Thyroid gland (tissue), 4 donors: ENCODE results near the gene TMPO. TPM values are rescaled to one million over a fixed set of nuclear protein-coding genes. Genes with fewer than 3 reads are reported as not detected.

Experiments used
- DNase-seq, 2 donors: peaks; one replicate each; pipeline ENCODE4 v3.0.0-alpha.2; 2019
- H3K27ac ChIP-seq, 3 donors: fragments of 200-600 bp; sonication (generic); 1 replicate in 2 of 3; 2 replicates in 1 of 3; pipeline ENCODE4 v1.5.1; 2016 to 2019; ENCODE audit warnings: mild to moderate bottlenecking in 1 of 3, moderate library complexity in 1 of 3
- H3K27me3 ChIP-seq: fragments of 200-600 bp; sonication (generic); one replicate; pipeline ENCODE4 v1.5.1; 2019
- H3K36me3 ChIP-seq, 2 donors: fragments of 200-600 bp; sonication (generic); one replicate each; pipeline ENCODE4 v1.5.1; 2016 to 2019
- H3K4me1 ChIP-seq, 2 donors: fragments of 200-600 bp; sonication (generic); one replicate each; pipeline ENCODE4 v1.5.1; 2017 to 2019
- H3K4me3 ChIP-seq, 3 donors: fragments of 200-600 bp; sonication (generic); replicated peaks in 1 of 3; 1 replicate in 2 of 3; 2 replicates in 1 of 3; pipeline ENCODE4 v1.5.1; 2016; ENCODE audit warnings: mild to moderate bottlenecking in 1 of 3
- H3K9me3 ChIP-seq: fragments of 200-600 bp; sonication (generic); one replicate; pipeline ENCODE4 v1.5.1; 2017
- POLR2A ChIP-seq, 2 donors: fragments of 450-650 bp; IDR thresholded peaks; one replicate each; pipeline ENCODE4 v1.6.1; 2017; ENCODE audit warnings: antibody characterized with exemption in 2 of 2, mild to moderate bottlenecking in 2 of 2, moderate library complexity in 1 of 2
- WGBS, 2 donors: methylation state at CpG; one replicate each; pipeline ENCODE4 v1.1.5; 2017; 5-methylcytosine and 5-hydroxymethylcytosine counted together
- intact Hi-C: fragments of 100-400 bp; cut with DNase I; formaldehyde crosslinking; loops from one replicate; pipeline ENCODE4 v1.15.1; 2023
- total RNA-seq, 4 donors: library from RNA; depleted of rRNA; stranded (reverse); fragments of >200 nt; gene quantifications; one replicate each; pipeline ENCODE4 v1.2.3, GENCODE V29; 2016
- TF ChIP-seq, protein P1 (sequence below), 6 experiments: fragments of 200-600 bp in 3 of 6; fragments of 450-650 bp in 3 of 6; sonication (generic) in 3 of 6; IDR thresholded peaks; one replicate each; pipeline ENCODE4 v1.5.1; 2016 to 2019; ENCODE audit warnings: antibody characterized with exemption in 6 of 6, mild to moderate bottlenecking in 2 of 6, inconsistent platforms in 1 of 6, moderate library complexity in 1 of 6

The TMPO gene
- total RNA-seq, 4 donors from 2014 or later: 47.3 to 57.6 (median 55.6) TPM

DNA sequence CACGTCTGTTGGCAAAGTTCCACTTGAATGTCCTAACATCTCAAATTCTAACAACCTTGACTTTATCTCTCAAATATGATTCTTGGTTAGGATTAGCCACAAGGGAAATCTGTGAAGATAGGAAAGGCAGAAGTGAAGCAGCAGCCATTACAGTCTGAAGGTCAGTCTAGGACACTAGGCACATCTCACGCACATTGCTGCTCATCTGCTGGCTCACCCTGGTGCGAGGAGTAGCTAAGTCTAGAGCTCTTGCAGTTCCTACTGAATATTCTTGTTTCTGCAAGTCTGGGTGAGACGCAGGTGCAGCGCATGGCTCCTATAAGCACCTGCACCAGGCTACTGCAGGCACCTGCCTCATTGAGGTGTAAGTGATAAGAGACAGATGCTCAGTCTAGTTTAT lies 71.7 kb downstream of the TMPO start:
- Histone ChIP-seq H3K4me3 (no peak overlapping the region), H3K36me3 (no peaks in the 10 kb centered on the region), H3K27me3 (no peaks in the 10 kb centered on the region), H3K27ac (no peak overlapping the region), H3K4me1 (no peaks in the 10 kb centered on the region), H3K9me3 (no peaks in the 10 kb centered on the region)
- intact Hi-C loops: no loop called here
- no peak for DNase-seq
- WGBS, 2 donors: 78 to 84% methylated on average over 5 of the region's 5 CpGs
- TF ChIP-seq, protein P1, sequence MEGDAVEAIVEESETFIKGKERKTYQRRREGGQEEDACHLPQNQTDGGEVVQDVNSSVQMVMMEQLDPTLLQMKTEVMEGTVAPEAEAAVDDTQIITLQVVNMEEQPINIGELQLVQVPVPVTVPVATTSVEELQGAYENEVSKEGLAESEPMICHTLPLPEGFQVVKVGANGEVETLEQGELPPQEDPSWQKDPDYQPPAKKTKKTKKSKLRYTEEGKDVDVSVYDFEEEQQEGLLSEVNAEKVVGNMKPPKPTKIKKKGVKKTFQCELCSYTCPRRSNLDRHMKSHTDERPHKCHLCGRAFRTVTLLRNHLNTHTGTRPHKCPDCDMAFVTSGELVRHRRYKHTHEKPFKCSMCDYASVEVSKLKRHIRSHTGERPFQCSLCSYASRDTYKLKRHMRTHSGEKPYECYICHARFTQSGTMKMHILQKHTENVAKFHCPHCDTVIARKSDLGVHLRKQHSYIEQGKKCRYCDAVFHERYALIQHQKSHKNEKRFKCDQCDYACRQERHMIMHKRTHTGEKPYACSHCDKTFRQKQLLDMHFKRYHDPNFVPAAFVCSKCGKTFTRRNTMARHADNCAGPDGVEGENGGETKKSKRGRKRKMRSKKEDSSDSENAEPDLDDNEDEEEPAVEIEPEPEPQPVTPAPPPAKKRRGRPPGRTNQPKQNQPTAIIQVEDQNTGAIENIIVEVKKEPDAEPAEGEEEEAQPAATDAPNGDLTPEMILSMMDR (IDR thresholded peaks at IDR 0.05): no peak
- TF ChIP-seq POLR2A (IDR thresholded peaks at IDR 0.05): no peak

DNA sequence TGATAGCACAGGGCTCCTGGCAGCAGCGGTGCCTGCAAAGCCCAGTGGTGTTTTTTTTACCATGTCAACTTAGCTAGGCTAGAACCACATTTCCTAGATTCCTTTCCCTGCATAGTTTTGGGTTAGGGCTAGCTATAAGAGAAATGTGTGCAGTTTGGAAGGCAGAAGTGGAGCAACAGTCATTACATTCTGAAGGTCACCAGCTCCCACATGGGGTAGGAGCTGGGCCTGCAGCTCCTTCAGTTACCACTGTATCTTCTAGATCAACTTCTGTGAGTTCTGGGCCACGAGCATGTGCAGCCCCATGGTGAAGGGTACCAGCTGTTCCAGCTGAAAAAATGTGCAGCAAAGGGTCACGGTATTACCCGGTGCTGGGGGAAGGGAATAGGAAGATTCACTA lies 75.8 kb downstream of the TMPO start:
- intact Hi-C loops: loop anchor here (5.0 kb wide), 1 partner anchor 51 kb away; the partner anchor contains the start of gene IKBIP
- H3K27ac ChIP-seq: no peak overlapping the region
- no peak for TF ChIP-seq POLR2A (IDR thresholded peaks at IDR 0.05)
- no peak overlapping the region for H3K4me3 ChIP-seq
- H3K27me3 ChIP-seq: no peaks in the 10 kb centered on the region
- no peaks in the 10 kb centered on the region for H3K36me3 ChIP-seq
- no peaks in the 10 kb centered on the region for H3K9me3 ChIP-seq
- peaks cover 6 to 14% of the 10 kb centered on the region in 2 donors for H3K4me1 ChIP-seq
- WGBS, 2 donors: 75 to 85% methylated on average over 4 of the region's 4 CpGs
- no peak for DNase-seq

DNA sequence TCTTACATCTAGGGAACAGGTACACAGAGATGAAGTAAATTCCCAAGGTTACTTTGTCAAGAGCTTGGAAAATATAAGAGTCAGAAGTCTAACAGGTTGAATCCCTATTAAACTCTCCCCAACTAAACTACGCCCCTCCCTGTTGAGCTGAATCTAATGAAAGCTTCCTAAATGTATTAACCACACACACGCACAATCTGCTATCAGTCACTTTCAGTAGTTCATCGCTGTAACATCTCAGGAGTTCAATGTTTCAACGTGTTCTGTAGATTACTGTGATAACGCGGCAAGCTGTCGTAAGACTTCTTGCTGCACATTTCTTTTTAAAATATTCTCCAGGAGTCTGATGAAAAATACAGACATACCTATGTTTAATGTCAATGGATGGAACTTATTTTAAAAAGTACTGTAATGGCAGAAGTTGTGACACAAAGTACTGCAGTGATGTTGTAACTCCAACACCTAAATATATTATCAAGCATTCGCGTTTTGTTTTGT lies 77.5 kb downstream of the TMPO start:
- TF ChIP-seq, protein P1 (IDR thresholded peaks at IDR 0.05): no peak
- TF ChIP-seq POLR2A (IDR thresholded peaks at IDR 0.05): no peak
- peak overlapping the region; percentile 37 to 100 (median 97) for H3K27ac ChIP-seq
- H3K4me1 ChIP-seq: peaks cover 6 to 14% of the 10 kb centered on the region in 2 donors
- DNase-seq: no peak
- peaks cover 7 to 8% of the 10 kb centered on the region in 2 donors for H3K36me3 ChIP-seq
- no peaks in the 10 kb centered on the region for H3K27me3 ChIP-seq
- intact Hi-C loops: loop anchor here (5.0 kb wide), 1 partner anchor 49 kb away; the partner anchor contains the start of gene IKBIP
- WGBS, 2 donors: 53 to 58% methylated on average over 9 of the region's 9 CpGs
- H3K4me3 ChIP-seq: peak overlapping the region in 1 of 3 donors; percentile 24
- no peaks in the 10 kb centered on the region for H3K9me3 ChIP-seq

DNA sequence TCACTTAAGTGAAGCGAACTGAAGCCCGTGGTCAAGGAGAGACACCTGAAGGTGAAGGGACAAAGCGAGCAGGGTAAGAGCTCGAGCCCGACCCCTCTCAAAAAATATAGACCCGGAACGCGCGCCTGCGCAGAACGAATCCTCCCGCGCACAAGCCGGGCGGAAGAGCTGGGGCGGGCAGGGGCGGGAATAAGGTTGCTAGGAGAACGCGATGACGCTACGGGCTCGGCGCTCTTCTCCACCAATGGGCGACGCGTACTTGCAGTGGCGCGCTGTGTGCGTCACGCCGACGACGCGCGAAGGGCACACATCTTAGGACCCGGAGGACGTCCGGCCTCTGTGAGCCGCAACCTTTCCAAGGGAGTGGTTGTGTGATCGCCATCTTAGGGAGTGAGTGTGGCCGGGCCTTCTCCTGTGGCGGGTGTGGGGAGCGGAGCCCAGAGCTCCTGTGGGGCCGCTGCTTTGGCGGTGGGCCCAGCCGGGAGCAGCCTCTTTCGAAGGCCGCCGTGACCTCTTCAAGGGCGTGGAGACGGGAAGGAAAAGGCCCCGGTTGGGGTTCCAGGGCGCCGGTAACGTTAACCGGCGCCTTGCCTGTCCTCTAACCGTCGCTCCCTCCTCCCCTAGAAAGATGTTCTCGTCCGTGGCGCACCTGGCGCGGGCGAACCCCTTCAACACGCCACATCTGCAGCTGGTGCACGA lies 78.1 kb downstream of the TMPO start, which contains the start of gene SLC25A3:
Gene SLC25A3, plus strand, starts transcription at position 336 of the 699 bp plus-strand sequence. Its CDS starts 293 bp downstream, at position 629.
- H3K9me3 ChIP-seq: no peaks in the 10 kb centered on the region
- peak within 1 kb of the TSS; percentile 93 to 100 (median 97) for H3K27ac ChIP-seq
- intact Hi-C loops: loop anchor here (5.0 kb wide), 1 partner anchor 49 kb away; the partner anchor contains the start of gene IKBIP
- peak within 1 kb of the TSS; percentile 35 to 92 (median 89) for H3K4me3 ChIP-seq
- 1 to 2% methylated on average over 11 to 28 of the region's 67 CpGs for WGBS, 2 donors
- DNase-seq: peak; percentile 97
- peaks cover 14% of the 10 kb centered on the region in 2 donors for H3K36me3 ChIP-seq
- H3K27me3 ChIP-seq: no peaks in the 10 kb centered on the region
- H3K4me1 ChIP-seq: peaks cover 6 to 14% of the 10 kb centered on the region in 2 donors
- TF ChIP-seq, protein P1 (IDR thresholded peaks at IDR 0.05): no peak
- TF ChIP-seq POLR2A (IDR thresholded peaks at IDR 0.05): peak; percentile 70 to 99

DNA sequence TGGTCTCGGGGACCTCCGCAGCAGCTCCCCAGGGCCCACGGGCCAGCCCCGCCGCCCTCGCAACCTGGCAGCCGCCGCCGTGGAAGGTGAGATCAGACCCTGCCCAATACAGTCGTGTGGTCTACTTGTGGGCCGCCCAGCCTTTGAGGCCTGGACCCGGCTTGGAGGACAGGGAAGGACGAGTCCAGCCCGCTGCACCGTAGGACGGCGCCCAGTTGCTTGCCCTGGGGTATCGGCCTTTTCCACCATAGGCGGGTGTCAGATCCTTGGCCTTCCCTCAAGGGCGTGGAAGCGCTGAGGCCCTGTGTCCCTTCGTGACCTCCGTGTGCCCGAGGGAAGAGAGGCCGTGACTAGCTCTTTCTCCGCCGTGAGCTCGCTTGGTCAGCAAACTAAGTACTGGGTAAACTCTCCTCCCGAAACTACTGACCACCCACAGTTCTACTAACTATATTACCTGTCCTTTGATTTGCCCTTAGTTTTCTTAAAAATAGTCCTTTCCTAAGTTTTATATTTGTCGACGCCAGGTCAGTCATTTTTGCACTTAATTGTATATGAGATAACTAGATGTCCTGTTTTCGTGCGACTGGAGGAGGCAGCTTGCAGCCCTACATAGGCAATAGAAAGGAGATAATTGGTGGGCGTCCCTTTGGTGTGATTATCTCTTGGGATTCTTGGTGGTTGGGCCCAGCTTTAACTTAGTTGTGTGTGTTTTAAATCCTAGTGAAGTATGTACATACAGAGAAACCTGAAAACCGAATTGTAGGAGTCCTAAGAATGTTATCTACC lies 78.9 kb downstream of the TMPO start:
- Histone ChIP-seq H3K4me3 (peak overlapping the region; percentile 35 to 92 (median 89)), H3K9me3 (no peaks in the 10 kb centered on the region), H3K4me1 (peaks cover 6 to 14% of the 10 kb centered on the region in 2 donors), H3K27ac (peak overlapping the region; percentile 93 to 100 (median 97)), H3K36me3 (peaks cover 21% of the 10 kb centered on the region in 2 donors), H3K27me3 (no peaks in the 10 kb centered on the region)
- TF ChIP-seq, protein P1 (IDR thresholded peaks at IDR 0.05): no peak
- TF ChIP-seq POLR2A (IDR thresholded peaks at IDR 0.05): no peak
- peak; percentile 47 to 48 for DNase-seq
- WGBS, 2 donors: 1 to 2% methylated on average over 17 to 23 of the region's 35 CpGs
- intact Hi-C loops: loop anchor here (5.0 kb wide), 1 partner anchor 48 kb away; the partner anchor contains the start of gene IKBIP
